ENCODE measurements around the gene C9orf78.

Gene C9orf78

DNA sequence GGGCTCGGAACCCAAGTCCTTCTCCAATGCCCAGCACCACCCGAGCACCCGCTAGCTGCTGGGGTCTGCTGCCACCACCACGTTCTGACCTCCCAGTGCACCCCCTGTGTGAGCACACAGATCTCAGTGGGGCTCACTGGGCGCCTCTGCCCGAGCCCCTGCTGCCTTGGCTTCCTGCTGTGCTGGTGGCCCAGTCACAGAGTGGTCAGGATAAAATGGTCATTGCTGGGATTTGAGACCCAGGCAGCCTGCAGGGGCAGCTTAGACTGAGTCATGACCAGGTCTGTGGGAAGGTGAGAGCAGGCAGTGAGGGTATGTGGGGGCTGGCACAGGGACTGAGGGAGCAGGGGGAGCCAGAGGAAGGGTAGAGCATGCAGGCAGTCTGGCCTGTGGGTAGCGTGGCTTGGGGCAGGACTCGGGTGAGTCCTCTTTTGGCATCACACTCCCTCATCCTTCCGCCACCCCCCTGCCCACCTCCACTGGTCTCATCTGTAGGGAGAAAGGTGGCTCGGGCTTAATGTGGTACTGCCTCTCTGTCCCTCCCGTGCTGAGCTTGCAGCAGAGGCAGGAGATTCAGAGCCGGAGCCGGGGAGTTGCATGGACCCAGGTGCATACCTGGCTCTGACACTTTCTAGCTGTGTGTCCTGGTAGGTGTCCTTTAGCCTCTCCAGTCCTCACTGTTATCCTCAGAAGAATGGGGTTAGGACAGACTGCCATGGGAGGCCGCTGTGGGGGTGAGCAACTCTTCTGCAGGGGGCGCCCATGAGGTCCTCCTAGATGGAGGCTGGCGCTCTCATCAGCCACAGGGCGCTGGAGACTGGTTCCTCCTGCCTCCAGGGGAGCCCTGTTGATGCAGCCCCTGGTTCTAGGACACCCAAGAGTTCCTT, 32.3 kb upstream of the C9orf78 start:
- DNase-seq (ENCODE audit: low spot score), result no peak

DNA sequence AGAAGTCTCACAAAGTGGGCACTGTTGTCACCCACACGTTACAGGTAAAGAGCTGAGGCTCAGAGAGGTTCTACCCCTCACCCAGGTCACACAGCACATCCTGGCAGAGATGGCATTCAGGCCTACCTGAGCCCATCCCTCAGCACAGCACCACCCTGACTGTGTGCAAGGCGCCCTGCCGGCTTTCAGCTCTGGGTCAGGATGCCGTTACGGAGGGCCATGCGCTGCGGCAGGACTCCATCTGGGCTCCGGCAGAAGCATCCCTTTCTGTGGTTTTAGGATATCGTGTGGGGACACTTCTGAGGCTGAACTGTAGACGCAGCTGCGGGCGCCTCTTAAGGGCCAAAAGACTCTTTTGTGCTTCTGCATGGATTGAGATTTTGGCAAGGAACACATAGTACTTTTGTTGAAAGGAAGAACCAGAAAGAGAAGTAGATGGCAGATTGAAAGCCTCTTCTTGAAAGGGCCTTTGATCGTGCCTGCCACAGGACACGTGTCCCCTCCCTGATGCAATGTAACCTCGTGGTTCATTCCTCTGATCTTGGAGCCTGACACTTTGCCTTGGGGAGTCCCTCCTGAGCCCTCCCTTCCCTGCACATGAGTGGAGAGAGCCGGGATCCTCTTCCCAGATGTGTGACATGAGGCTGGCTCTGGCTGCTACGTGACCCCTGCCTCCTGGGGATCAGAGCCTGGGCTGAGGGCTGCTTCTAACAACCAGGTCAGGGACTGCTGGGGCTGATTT, 31.5 kb upstream of the C9orf78 start:
- DNase-seq (ENCODE audit: low spot score), result no peak

DNA sequence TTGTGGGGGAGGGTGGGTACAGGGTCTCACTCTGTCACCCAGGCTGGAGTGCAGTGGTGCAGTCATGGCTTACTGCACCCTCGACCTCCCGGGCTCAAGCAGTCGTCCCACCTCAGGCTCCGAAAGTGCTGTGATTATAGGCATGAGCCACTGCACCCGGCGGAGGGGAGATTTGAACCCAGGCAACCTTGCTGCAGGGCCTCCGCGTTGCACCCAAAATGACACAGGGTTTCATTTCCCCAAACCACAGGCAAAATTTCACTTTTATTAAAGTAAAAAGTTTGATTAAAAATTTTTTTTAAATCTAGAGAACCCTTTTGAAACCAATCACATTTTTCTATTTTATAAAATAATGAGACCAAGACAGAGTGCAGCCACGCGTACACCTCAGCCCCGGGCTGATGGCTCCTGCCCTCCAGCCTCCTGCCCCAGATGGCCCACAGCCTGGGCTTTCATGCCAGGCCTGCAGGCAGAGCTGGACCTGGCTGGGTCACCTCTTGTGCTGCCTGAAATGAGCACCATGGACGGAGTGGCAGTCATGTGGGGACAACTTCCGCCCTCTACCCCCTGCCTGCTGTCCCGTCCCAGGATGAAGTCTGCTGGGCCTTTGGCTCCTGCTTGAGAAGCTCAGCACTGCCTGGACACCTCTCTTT, 30.7 kb upstream of the C9orf78 start:
- no peak for DNase-seq (ENCODE audit: low spot score)

DNA sequence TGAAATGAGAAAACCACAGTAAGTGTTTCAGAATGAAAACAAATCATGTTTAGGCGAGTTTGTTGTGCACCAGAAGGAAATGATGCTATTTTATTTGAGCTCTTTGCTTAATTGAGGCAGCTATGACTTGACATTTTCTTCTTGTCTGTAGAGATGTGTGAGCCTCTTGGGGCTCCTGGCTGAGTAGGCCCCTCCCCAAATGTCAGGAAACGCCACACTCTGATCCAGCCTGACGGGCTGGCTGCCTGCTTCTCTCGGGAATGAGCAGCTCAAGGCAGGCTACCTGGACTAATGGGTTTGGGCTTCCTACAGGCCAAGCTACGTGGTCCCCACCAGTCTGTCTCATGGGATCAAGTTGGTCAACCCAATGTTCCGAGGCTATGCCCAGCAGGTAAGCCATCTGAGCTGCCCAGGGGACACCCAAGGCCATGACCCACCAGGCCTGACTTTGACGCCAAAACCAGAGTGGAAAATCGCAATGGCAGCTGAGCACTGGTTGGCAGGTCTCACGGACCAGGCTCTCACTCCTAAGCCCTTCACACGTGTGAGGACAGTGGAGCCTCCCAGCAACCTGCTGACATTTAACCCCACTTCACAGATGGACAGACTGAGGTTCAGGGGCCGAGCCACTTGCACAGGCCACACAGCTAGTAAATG, 30.0 kb upstream of the C9orf78 start:
- DNase-seq (ENCODE audit: low spot score), result no peak

DNA sequence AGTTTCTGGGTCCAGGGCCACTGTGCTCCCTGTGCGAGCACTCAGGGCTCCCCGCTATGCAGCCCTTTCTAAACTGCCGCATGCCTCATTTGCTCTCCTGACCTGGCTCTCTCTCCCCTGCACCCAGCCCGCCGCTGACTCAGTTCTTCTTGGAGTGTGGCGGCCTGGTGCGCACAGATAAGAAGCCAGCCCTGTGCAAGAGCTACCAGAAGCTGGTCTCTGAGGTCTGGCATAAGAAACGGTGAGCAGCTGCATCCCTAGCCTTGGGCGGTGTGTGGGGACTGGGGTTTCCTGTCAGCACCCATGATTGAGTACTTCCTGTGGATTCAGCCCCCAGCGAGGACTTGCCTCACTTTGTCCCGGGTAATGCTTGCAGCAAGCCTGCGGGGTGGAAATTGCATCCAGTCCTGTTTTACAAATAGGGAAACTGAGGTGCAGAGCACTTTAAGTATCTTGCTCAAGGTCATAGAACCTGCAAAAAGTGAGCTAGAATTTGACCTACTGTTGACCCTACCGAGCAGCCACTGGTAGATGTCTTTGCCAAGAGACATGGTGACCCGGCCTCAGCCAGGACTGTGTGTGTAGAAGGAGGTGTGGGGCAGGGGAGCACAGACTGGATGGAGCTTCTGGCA, 28.1 kb upstream of the C9orf78 start:
- no peak for DNase-seq (ENCODE audit: low spot score)

DNA sequence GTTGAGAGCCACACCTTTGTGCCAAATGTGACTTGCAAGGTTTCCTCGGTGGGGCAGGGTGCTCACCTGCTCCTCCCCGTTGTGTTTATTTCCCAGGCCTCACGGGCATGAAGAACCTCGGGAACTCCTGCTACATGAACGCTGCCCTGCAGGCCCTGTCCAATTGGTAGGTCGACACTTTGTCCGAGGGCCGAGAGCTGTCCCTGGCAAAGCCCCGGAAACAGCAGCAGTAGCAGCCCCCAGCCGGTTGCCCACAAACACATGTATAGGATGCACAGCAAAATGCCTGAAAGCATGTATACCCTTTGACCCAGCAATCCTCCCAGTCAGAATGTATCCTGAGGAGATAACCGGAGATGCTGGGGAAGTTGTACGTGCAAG, 26.4 kb upstream of the C9orf78 start:
- no peak for DNase-seq (ENCODE audit: low spot score)

DNA sequence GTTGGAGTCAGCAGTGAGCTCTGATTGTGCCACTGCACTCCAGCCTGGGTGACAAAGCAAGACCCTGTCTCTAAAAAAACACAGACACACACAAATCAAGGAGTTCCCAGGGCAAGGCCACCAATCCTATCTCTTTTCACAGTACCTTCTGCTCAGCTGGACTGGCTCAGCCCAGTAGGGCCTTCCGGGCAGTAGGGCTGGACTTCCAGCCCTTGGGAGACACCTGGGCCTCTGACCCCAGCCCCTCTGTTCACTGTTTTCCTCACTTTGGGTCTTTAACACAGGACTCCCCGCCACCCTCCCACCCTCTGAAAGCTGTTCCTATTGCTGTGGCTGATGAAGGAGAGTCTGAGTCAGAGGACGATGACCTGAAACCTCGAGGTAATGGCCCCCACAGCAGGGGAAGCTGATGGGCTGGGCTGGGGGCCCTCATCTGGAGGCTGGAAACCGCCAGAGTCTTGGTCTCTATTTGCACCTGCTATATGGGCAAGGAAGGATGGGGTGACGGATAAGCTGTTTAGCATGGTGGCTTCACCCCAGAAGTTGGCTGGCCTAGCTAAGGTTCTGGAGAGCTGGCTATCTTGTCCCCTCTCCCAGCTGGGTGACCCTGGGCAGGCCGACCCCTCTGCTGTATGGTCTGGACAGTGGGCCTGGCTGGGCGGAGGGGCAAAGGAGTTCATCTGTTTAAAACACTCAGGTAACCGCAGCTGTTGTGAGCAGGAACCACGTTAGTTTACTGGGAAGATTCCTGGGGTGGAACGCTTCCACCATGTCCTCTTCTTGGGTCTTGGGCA, 25.8 kb upstream of the C9orf78 start:
- DNase-seq (ENCODE audit: low spot score), result no peak

DNA sequence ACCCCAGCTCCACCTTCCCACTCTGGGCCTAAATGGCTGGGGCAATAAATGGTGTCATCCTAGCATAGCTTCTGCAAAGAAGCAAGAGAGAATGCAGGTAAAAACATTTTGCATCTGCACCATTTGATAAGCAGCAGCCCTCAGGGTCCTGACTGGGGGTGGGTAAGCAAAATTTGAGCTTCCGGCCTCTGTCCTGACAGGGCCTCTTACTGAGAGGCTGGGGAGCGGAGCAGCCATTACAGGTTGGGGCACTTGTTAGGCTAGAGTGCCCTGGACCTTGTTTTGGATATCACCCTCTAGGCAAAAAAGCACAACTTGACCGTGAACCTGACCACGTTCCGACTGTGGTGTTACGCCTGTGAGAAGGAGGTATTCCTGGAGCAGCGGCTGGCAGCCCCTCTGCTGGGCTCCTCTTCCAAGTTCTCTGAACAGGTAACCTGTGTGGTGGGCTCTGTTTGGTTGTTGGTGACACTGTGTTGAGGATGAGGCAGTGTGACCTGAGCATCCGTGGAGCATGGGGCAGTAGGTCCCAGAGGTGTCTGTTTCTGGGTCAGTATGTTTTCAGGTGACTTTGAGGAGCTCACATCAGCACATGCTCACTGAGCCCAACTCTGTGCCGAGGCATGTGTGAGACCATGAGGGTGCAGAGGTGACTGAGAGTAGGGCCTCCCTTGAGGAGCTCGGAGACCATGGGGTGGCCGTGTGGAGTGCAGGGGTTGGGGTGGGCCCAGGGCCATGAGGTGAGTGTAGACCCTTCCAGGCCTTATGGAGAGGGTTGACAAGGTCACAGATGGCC, 23.3 kb upstream of the C9orf78 start:
- no peak for DNase-seq (ENCODE audit: low spot score)

DNA sequence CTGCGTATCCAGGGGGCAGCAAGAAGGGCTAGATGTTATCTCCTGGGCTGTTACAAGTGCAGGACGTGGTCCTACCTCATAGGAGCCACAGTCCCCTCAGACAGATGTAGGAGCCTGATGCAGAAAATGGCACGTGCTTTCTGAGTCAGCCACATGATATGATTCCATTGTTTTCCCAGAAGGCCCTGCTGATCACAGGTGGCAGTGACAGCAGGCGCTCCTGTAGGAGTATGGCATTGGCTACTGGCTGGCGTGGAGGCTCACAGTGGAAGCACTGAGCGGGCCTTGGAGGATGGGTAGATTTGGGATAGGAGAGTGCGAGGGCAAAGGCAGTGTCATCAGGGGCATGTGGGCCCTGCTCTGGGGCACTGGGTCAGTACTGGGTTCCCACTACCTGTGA, 22.1 kb upstream of the C9orf78 start:
- no peak for DNase-seq (ENCODE audit: low spot score)

DNA sequence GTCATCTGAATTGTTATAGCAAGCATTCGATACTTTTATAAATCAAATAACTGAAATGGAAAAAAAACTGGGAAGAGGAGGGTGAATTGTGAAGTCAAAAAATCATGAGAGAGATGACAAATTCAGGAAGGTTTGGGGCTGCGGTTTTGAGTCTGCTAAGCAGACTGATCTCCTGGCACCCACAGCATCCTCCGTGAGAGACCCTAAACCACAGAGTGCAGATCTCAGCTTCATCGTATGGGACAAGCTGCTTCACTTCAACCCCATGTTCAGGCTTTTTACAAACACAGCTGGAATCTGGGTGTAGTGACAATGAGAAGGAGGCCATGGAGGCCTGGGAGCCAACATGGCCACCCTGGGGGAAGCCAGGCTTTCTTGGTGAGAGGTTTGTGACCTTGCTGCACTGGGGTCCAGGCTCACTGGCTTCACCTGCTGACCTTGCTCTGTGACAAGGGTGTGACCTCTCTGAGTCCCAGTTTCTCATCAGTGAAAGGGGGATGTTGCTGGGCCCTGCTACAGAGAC, 19.6 kb upstream of the C9orf78 start:
- no peak for DNase-seq (ENCODE audit: low spot score)

DNA sequence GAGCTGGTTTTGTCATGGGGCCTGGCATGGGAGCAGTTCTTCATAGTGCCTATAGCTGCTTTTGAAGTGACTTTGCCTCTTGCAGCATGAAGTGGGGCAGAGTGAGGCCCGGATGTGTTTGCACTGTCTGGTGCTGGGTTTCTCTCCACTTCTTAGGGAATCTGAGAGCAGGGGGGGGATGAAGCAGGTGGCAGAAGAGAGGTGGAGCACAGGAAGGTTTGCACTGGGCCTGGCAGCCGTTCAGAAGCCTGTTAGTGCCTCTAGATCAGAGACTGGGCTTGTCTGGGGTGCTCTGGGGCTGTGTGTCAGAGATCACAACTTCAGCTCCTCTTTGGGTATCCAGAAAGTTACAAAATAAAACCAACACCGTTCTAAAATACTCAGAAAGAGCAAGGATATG, 18.5 kb upstream of the C9orf78 start:
- no peak for DNase-seq (ENCODE audit: low spot score)

DNA sequence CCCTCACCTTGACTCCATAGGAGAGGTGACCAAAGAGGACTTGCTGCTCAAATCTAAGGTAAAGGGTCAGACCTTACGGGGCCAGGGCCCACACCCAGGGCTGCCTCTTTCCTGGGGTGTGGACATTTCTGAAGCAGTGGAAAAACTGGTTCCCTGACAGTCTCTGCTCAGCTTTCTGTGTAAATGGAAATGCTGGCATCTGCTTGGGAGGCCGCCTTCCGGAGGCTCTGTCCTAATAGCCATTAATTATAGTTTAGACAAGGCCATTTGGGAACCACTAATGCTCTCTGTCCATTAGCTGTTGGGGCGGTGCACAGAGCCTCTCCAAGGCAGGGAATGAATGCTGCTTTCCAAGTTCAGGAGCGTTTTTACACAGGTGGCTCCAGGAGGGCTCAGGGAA, 17.5 kb upstream of the C9orf78 start:
- DNase-seq (ENCODE audit: low spot score), result no peak

DNA sequence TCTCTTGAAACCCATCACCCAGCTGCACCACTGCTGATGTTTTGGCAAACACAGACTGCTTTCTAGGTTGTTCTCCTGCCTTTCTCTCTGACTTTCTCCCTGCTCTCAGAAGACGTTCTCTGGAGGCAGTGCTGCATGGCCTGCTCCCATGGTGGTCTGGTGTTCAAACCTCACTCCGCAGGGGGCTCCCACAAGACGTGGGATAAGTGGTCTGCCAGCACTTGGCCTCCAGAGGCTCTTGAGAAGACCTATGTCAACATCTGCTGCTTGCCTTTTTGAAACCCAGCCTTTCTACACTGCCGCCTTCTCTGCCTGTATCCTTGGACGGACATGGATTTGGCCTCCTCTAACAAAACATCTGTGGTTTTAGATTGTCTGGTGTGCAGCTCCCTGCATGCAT, 16.7 kb upstream of the C9orf78 start:
- no peak for DNase-seq (ENCODE audit: low spot score)

DNA sequence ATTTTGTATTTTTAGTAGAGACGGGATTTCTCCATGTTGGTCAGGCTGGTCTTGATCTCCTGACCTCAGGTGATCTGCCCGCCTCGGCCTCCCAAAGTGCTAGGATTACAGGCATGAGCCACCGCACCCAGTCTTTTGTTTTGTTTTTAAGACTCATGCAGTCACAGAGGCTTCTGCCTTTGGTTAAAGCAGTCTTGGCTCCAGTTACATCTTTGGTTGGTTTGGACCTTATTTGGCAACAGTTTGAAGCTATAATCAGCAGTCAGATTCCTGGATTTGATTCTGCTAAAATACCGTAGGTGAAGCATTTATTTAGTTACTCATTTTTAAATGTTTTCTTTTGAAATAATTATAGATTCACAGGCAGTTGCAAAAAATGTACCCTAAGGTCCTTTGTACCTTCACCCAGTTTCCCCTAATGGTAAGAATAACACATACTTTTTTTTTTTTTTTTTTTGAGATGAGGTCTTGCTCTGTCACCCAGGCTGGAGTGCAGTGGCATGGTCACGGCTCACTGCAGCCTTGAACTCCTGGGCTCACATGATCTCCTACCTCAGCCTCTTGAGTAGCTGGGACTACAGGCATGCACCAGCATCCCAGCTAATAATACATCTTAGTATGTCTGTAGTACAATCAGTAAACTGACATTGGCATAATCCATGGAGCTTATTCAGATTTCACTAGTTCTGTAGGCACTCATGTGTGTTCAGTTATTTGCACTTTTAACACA, 15.9 kb upstream of the C9orf78 start:
- DNase-seq (ENCODE audit: low spot score), result no peak

DNA sequence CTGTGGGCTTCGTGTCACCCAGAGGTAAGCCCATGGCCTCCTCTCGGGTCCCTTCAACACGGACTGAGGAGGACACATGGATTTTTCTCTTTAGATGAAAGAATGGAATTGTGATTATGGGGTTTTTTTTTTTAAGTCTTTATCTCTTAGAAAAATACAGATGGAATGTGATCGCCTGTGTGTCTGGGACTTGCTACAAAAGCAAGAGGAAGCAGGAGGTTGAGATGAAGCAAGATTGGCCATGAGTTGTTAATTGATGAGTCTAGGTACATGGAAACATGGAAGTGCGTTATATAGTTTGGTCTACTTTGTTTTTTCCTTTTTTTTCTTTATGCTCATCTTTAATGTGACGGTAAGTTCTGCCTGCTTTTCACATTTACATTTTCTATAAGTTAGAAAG, 14.8 kb upstream of the C9orf78 start:
- DNase-seq (ENCODE audit: low spot score), result no peak

DNA sequence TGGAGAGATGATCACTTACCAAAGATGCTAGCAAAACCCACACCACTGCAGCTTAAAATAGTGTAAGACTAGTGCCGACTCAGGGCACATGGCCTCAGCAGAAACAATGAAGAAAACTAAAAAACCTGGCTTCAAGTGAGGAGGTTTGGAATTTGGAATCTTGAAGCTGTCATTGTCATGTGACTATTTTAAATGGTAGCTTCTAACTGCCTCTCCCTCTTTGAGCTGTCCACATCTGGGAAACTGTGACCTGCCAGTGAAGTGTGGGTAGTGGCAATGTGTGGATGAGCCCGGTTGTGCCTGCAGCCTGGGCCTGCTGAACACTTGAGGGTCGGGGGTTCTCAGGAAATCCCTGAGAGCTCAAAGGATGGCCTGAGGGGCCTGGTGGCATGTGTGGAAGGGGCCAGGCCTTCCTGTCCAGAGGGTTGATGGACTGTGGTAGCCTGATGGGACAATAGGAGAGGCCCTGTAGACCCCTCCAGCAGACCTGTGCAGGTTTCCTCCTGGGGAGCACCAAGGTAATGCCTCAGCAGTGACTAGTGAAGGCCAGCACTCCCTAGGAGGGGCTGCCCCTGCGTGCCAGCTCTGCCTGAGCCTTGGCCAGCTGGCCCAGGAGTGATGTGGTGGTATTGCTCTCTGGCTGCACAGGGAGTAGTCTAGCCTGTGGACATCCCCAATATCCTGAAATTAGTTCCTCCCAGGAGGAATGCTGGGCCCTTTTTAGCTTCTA, 13.8 kb upstream of the C9orf78 start:
- DNase-seq (ENCODE audit: low spot score), result no peak

DNA sequence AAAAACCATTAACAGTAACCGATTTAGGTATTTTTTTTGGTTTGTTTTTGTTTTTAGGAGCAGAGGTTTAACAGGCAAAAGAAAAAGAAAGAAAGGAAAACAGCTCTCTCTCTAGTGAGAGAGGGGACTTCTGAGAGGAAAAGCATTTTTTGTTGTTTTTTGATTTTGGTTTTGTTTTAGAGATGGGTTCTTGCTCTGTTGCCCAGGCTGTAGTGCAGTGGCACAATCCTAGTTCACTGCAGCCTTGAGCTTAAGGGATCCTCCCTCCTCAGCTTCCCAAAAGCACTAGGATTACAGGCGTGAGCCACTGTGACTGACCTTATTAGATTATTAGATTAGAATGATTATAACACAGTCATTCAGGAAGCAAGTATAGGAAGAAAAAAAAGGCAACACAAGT, 10.3 kb upstream of the C9orf78 start:
- DNase-seq (ENCODE audit: low spot score), result no peak

DNA sequence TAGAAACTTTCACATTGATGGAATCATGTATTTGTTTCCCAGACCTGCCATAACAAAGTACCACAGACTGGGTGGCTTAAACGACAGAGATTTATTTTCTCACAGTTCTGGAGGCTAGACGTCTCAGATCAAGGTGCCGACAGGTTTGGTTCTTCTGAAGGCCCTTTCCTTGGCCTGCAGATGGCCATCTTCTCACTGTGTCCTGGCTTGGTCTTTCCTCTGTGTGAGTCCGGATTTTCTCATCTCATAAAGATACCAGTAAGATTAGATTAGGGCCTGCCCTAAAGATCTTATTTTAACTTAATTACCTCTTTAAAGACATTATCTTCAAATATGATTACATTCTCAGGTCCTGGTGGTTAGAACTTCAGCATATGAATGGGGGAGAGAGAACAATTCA, 6.0 kb upstream of the C9orf78 start:
- peak; percentile 58 for DNase-seq (ENCODE audit: low spot score)

DNA sequence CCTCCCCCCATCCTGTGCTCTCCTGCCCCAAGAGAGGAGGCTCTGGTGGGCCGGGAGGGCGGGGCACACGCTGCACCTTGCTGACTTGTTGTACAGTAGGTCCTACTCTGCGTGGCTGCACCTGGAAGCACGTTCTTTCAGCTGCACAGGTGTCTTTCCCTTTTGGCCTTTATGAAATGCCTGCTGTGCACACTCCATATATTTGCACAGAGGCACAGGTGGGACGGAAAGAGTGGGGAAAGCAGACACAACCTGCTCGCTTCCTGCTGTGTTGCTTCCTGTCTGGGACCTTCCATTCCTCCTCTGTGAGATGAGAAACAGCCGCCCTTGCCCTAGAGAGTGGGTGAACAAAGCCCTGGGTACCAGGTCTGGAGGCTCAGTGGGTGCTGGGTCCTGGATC, 5.0 kb upstream of the C9orf78 start:
- no peak for DNase-seq (ENCODE audit: low spot score)

Measured in cerebellar cortex (tissue), 1 donor.